ENCODE measurements around the gene SPACA4. TPM values are rescaled to one million over a fixed set of nuclear protein-coding genes. Genes with fewer than 3 reads are reported as not detected.

Gene SPACA4
- total and polyA plus RNA-seq, 9 of the 15 experiments (the other 6 are each of a cell fraction or from before 2014, with no cell fraction given) = not detected

GRCh38 chr19:48632692-48633147 lies 26.2 kb downstream of the SPACA4 start (continued):
- TF ChIP-seq RAD21 (CRISPR knock-in tag; conservative IDR thresholded peaks at IDR 0.05 in 1 of 2, IDR thresholded peaks at IDR 0.05 in 1 of 2) = peak; percentile 24 to 53; a peak in 3 of 4 replicates
- peak; percentile 77 for TF ChIP-seq MAFF (IDR thresholded peaks at IDR 0.05; ENCODE audit: low read length)
- TF ChIP-seq ZNF696 (CRISPR knock-in tag; conservative IDR thresholded peaks at IDR 0.05) = no peak
- TF ChIP-seq HDAC2 (IDR thresholded peaks at IDR 0.05) = 0 out of 2 replicates have a peak, but pooled peaks have one; percentile 49
- TF ChIP-seq ETV1 (tag; conservative IDR thresholded peaks at IDR 0.05; ENCODE audit: low read depth) = no peak
- no peak for TF ChIP-seq ILK (tag; IDR thresholded peaks at IDR 0.05; ENCODE audit: borderline replicate concordance, low read depth)
- peak; percentile 21; the same call in 1 of the 2 replicates for TF ChIP-seq LEF1 (IDR thresholded peaks at IDR 0.05)
- peak; percentile 40; the same call in 1 of the 2 replicates for TF ChIP-seq BCOR (IDR thresholded peaks at IDR 0.05)
- TF ChIP-seq SMC3 (conservative IDR thresholded peaks at IDR 0.05; ENCODE audit: insufficient read depth, low read depth, low read length) = no peak
- TF ChIP-seq NCOA4 (IDR thresholded peaks at IDR 0.05; ENCODE audit: partially characterized antibody) = no peak
- TF ChIP-seq THRA (IDR thresholded peaks at IDR 0.05) = no peak
- TF ChIP-seq TCF7 (IDR thresholded peaks at IDR 0.05; ENCODE audit: borderline replicate concordance) = 0 out of 2 replicates have a peak, but pooled peaks have one; percentile 21
- TF ChIP-seq ZNF408 (CRISPR knock-in tag; IDR thresholded peaks at IDR 0.05; ENCODE audit: low read depth) = no peak
- peak; percentile 81 for TF ChIP-seq FOSL1 (tag; conservative IDR thresholded peaks at IDR 0.05)
- peak; percentile 39; the same call in 1 of the 2 replicates for TF ChIP-seq SMARCA4 (IDR thresholded peaks at IDR 0.05)
- TF ChIP-seq MEF2A (IDR thresholded peaks at IDR 0.05; ENCODE audit: control insufficient read depth, low read depth, low read length) = no peak
- TF ChIP-seq DLX4 (CRISPR knock-in tag; IDR thresholded peaks at IDR 0.05) = no peak
- TF ChIP-seq MLX (CRISPR knock-in tag; conservative IDR thresholded peaks at IDR 0.05) = no peak
- TF ChIP-seq ZNF197 (CRISPR knock-in tag; IDR thresholded peaks at IDR 0.05; ENCODE audit: low read depth) = no peak
- no peak for TF ChIP-seq CBFA2T2 (conservative IDR thresholded peaks at IDR 0.05)
- peak; percentile 95 for TF ChIP-seq ZNF316 (IDR thresholded peaks at IDR 0.05)
- peak in 1 of 2 experiments; percentile 14; a peak in 1 of 4 replicates for TF ChIP-seq RCOR1 (IDR thresholded peaks at IDR 0.05; ENCODE audit: borderline replicate concordance in 1 of 2, low read depth in 2 of 2, low read length in 2 of 2)
- TF ChIP-seq SRF (CRISPR knock-in tag; IDR thresholded peaks at IDR 0.05) = no peak
- TF ChIP-seq ZKSCAN8 (CRISPR knock-in tag; IDR thresholded peaks at IDR 0.05) = no peak
- TF ChIP-seq RBM15 (IDR thresholded peaks at IDR 0.05; ENCODE audit: insufficient read depth, low read length) = no peak
- TF ChIP-seq STAT5B (CRISPR knock-in tag; IDR thresholded peaks at IDR 0.05) = no peak
- no peak for TF ChIP-seq NR2C2 (CRISPR knock-in tag; IDR thresholded peaks at IDR 0.05)
- TF ChIP-seq NR2C2 (tag; IDR thresholded peaks at IDR 0.05) = no peak
- no peak for TF ChIP-seq ELF1 (tag; IDR thresholded peaks at IDR 0.05)
